Activated T-cell treated with anti-CD3 and anti-CD28 coated beads, Interleukin-2, amount 50 U/mL, for 48 hours (primary cell): ENCODE results near the gene SPATA2.

Experiments used
- DNase-seq, 2 experiments: peaks; one replicate each; pipeline ENCODE4 v3.0.0-alpha.2; 2020

The SPATA2 gene

DNA sequence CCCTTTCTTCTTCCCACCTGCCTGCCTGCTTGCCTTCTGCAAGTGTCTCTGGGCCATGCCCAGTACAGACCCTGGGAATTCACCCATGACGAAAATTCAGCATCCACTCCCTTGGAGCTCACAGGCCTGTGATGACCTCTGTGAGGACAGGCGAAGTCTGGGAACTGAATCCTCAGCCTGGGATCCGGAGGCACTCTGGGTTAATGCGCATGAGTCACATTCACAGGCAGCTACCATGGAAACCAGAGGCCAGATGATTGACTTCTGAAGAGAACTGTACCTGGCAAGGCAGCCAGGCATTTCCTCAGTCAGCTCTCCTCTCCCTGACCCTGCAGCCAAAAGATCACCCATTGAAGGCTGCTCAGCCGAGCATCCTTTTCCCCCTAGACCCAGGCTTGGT is 61.7 kb downstream of the SPATA2 start:
- no peak for DNase-seq
